Measurements from ENCODE around the gene UST. TPM values are rescaled to one million over a fixed set of nuclear protein-coding genes. Genes with fewer than 3 reads are reported as not detected.

UST gene
- total RNA-seq, 2 experiments from 2014 or later, result 1.9 to 3.7 TPM

DNA sequence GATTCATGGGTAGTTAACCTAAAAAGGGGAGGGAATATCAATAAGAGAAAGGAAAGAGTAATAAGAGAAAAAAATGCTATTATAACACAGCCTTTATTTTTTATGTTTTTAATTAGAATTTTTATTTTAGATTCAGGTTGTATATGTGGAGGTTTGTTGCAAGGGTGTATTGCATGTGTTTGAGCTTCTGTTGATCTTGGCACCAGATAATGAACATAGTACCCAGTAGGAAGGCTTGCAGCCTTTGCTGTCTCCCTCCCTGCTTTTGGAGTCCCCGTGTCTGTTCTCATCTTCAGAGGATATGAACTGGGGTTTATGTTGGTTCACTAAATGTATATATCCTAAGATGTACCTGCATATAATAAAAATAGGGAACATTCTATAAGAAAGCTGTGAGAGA, 250.0 kb downstream of the UST start:
- Histone ChIP-seq H3K36me3 (ENCODE audit: insufficient read depth, low read length) (no peaks in the 10 kb centered on the region), H3K4me1 (ENCODE audit: insufficient read depth, low read length) (peaks cover 6% of the 10 kb centered on the region), H3K27ac (ENCODE audit: low read depth in 1 of 2, low read length in 2 of 2) (no peak overlapping the region), H3K9me3 (ENCODE audit: control insufficient read depth in 1 of 2, insufficient read depth in 1 of 2, low read length in 2 of 2) (peaks cover 9 to 11% of the 10 kb centered on the region in 2 experiments), H3K4me3 (ENCODE audit: low read length) (no peak overlapping the region), H3K27me3 (ENCODE audit: control insufficient read depth in 1 of 2, insufficient read depth in 2 of 2, low read length in 2 of 2) (no peaks in the 10 kb centered on the region)
- DNase-seq (no peak), ATAC-seq (ENCODE audit: poor library complexity) (no peak)
- Mint-ChIP-seq H3K4me3 (no peak overlapping the region), H3K36me3 (ENCODE audit: low read depth) (peaks cover 6% of the 10 kb centered on the region), H3K27ac (no peak overlapping the region), H3K27me3 (no peaks in the 10 kb centered on the region), H3K9me3 (peaks cover 4% of the 10 kb centered on the region), H3K4me1 (ENCODE audit: low read depth) (peaks cover 7% of the 10 kb centered on the region)
- TF ChIP-seq, protein P1, sequence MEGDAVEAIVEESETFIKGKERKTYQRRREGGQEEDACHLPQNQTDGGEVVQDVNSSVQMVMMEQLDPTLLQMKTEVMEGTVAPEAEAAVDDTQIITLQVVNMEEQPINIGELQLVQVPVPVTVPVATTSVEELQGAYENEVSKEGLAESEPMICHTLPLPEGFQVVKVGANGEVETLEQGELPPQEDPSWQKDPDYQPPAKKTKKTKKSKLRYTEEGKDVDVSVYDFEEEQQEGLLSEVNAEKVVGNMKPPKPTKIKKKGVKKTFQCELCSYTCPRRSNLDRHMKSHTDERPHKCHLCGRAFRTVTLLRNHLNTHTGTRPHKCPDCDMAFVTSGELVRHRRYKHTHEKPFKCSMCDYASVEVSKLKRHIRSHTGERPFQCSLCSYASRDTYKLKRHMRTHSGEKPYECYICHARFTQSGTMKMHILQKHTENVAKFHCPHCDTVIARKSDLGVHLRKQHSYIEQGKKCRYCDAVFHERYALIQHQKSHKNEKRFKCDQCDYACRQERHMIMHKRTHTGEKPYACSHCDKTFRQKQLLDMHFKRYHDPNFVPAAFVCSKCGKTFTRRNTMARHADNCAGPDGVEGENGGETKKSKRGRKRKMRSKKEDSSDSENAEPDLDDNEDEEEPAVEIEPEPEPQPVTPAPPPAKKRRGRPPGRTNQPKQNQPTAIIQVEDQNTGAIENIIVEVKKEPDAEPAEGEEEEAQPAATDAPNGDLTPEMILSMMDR (IDR thresholded peaks at IDR 0.05), result no peak
- ChIA-PET CTCF (no interaction called here), POLR2A (no interaction called here)
- intact Hi-C loops (cut with DNase I, micrococcal nuclease), result no loop called here

DNA sequence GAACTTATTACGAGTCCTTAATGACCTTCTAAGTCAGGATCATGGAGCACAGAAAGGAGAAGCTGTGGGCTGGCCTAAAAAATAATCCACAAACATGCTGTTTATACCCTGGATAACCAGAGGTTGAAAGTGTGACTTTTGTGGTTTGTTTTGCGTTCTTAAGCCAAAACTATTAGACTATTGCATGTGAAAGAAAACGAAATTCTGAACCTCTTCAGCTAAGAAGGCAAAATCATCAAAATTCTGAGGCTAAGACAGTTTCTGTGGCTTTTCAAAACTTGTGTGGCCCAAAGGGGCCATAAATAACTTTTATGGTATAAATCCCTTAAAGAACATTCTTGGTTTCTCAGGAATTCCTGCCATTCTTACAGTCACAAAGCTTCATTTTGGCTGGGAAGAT, 251.0 kb downstream of the UST start:
- Mint-ChIP-seq H3K4me1 (ENCODE audit: low read depth) (peaks cover 7% of the 10 kb centered on the region), H3K27me3 (no peaks in the 10 kb centered on the region), H3K4me3 (no peak overlapping the region), H3K36me3 (ENCODE audit: low read depth) (peaks cover 6% of the 10 kb centered on the region), H3K27ac (no peak overlapping the region), H3K9me3 (peaks cover 4% of the 10 kb centered on the region)
- intact Hi-C loops (cut with DNase I, micrococcal nuclease), result no loop called here
- H3K4me3 ChIP-seq (ENCODE audit: low read length), result no peak overlapping the region
- H3K9me3 ChIP-seq (ENCODE audit: control insufficient read depth in 1 of 2, insufficient read depth in 1 of 2, low read length in 2 of 2), result peaks cover 9 to 15% of the 10 kb centered on the region in 2 experiments
- peaks cover 6% of the 10 kb centered on the region for H3K4me1 ChIP-seq (ENCODE audit: insufficient read depth, low read length)
- CTCF ChIA-PET, result no interaction called here
- H3K27ac ChIP-seq (ENCODE audit: low read depth in 1 of 2, low read length in 2 of 2), result no peak overlapping the region
- POLR2A ChIA-PET, result no interaction called here
- no peaks in the 10 kb centered on the region for H3K36me3 ChIP-seq (ENCODE audit: insufficient read depth, low read length)
- no peaks in the 10 kb centered on the region for H3K27me3 ChIP-seq (ENCODE audit: control insufficient read depth in 1 of 2, insufficient read depth in 2 of 2, low read length in 2 of 2)
- TF ChIP-seq, protein P1 (IDR thresholded peaks at IDR 0.05), result no peak
- no peak for DNase-seq
- ATAC-seq (ENCODE audit: poor library complexity), result no peak

DNA sequence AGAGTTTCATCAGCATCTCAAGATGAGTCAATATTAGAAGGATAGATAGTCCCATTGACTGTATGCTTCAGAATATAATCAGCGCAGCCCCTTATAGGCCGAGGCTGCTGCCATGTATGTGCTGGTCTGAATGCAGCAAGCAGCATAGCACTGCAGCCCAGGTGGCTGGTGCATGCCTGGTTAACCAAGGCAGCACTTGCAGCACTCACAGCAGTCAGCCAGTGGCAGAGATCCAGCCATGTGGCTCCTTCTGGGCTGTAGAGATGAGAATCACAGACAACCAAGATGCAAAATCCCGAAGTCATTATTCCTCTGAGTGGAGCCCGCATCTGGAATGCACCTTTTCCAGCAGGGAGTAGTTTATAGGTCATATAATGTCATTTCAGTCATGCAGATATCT, 251.9 kb downstream of the UST start:
- no peaks in the 10 kb centered on the region for H3K27me3 Mint-ChIP-seq
- no peak for ATAC-seq (ENCODE audit: poor library complexity)
- H3K4me3 Mint-ChIP-seq, result no peak overlapping the region

More for the DNA sequence above, 251.9 kb downstream of the UST start:
- Mint-ChIP-seq H3K4me1 (ENCODE audit: low read depth) (peaks cover 7% of the 10 kb centered on the region), H3K9me3 (peaks cover 4% of the 10 kb centered on the region), H3K27ac (no peak overlapping the region), H3K36me3 (ENCODE audit: low read depth) (peaks cover 6% of the 10 kb centered on the region)
- CTCF ChIA-PET, result no interaction called here
- Histone ChIP-seq H3K36me3 (ENCODE audit: insufficient read depth, low read length) (no peaks in the 10 kb centered on the region), H3K27ac (ENCODE audit: low read depth in 1 of 2, low read length in 2 of 2) (no peak overlapping the region), H3K27me3 (ENCODE audit: control insufficient read depth in 1 of 2, insufficient read depth in 2 of 2, low read length in 2 of 2) (no peaks in the 10 kb centered on the region), H3K4me1 (ENCODE audit: insufficient read depth, low read length) (peaks cover 9% of the 10 kb centered on the region), H3K4me3 (ENCODE audit: low read length) (no peak overlapping the region), H3K9me3 (ENCODE audit: control insufficient read depth in 1 of 2, insufficient read depth in 1 of 2, low read length in 2 of 2) (peaks cover 9 to 13% of the 10 kb centered on the region in 2 experiments)
- TF ChIP-seq, protein P1 (IDR thresholded peaks at IDR 0.05), result no peak
- DNase-seq, result no peak
- intact Hi-C loops (cut with DNase I, micrococcal nuclease), result no loop called here
- POLR2A ChIA-PET, result no interaction called here

Measured in CD4-positive, alpha-beta T cell (primary cell).